Mammary epithelial cell (primary cell): Measurements from ENCODE around the gene SYNE4.

ENCODE experiments used
- EZH2 ChIP-seq: IDR thresholded peaks from 2 replicates; pipeline ENCODE4 v1.6.1; 2012; ENCODE audit warnings: low read length, inconsistent platforms, borderline replicate concordance
- TF ChIP-seq, protein P1 (sequence below), 2 donors: IDR thresholded peaks in 1 of 2; conservative IDR thresholded peaks in 1 of 2; 2 replicates each; pipeline ENCODE4 v1.5.1; 2011 to 2012; ENCODE audit warnings: inconsistent platforms in 2 of 2, low read length in 2 of 2, mild to moderate bottlenecking in 2 of 2, control low read depth in 1 of 2, low read depth in 1 of 2; ENCODE audit not compliant: insufficient read depth in 1 of 2; ENCODE audit errors: extremely low read depth in 1 of 2

DNA sequence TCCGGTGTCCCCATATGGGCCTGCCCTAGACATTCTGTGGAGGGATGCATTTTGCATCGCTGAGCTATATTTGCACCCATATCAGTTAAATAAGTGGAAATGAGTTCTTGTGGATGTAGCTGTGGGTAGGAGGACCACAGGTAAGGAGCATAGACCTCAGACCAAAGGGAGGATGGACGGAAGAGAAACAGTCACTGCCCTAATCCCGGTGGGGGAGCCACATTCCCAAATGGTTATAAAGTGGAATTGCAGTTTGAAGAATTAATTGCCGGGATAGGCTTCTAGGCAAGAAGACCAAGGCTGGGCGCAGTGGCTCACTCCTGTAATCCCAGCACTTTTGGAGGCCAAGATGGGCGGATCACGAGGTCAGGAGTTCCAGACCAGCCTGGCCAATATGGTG lies 11.8 kb downstream of the SYNE4 start:
- TF ChIP-seq, protein P1, sequence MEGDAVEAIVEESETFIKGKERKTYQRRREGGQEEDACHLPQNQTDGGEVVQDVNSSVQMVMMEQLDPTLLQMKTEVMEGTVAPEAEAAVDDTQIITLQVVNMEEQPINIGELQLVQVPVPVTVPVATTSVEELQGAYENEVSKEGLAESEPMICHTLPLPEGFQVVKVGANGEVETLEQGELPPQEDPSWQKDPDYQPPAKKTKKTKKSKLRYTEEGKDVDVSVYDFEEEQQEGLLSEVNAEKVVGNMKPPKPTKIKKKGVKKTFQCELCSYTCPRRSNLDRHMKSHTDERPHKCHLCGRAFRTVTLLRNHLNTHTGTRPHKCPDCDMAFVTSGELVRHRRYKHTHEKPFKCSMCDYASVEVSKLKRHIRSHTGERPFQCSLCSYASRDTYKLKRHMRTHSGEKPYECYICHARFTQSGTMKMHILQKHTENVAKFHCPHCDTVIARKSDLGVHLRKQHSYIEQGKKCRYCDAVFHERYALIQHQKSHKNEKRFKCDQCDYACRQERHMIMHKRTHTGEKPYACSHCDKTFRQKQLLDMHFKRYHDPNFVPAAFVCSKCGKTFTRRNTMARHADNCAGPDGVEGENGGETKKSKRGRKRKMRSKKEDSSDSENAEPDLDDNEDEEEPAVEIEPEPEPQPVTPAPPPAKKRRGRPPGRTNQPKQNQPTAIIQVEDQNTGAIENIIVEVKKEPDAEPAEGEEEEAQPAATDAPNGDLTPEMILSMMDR (conservative IDR thresholded peaks at IDR 0.05 in 1 of 2, IDR thresholded peaks at IDR 0.05 in 1 of 2; ENCODE audit: extremely low read depth in 1 of 2, insufficient read depth in 1 of 2, low read depth in 1 of 2, low read length in 2 of 2), result no peak
- no peak for TF ChIP-seq EZH2
